Caco-2 (cell line): Measurements from ENCODE around the gene USO1. TPM values are rescaled to one million over a fixed set of nuclear protein-coding genes. Genes with fewer than 3 reads are reported as not detected.

ENCODE experiments used
- BruUV-seq: library from RNA; stranded (reverse); fragments of 400-500 nt; replicated peaks from 2 replicates; lab custom pipeline; 2021; lab: Mats Ljungman, UMichigan
- CTCF ChIA-PET: fragments of 300-600 bp; sonication (Branson Sonifier 250); formaldehyde crosslinking; loops from one replicate; lab custom pipeline; 2022; ENCODE audit warnings: antibody characterized with exemption; lab: Charles Lee
- POLR2A ChIA-PET: fragments of 300-600 bp; sonication (Branson Sonifier 250); formaldehyde crosslinking; loops from one replicate; lab custom pipeline; 2022; ENCODE audit warnings: antibody characterized with exemption; lab: Charles Lee
- DNase-seq, 2 experiments: peaks; one replicate each; pipeline versions ENCODE4 v3.0.0 to v3.0.0-alpha.2; 2020 to 2022
- H3K27me3 ChIP-seq: replicated peaks from 2 replicates; pipeline ENCODE4 v1.6.0; 2011; ENCODE audit warnings: low read length; ENCODE audit not compliant: control insufficient read depth, insufficient read depth
- H3K36me3 ChIP-seq: 2 replicates; pipeline ENCODE4 v1.5.1; 2011; ENCODE audit warnings: low read length; ENCODE audit not compliant: control insufficient read depth, insufficient read depth
- H3K4me1 ChIP-seq: fragments of 250-450 bp; sonication (Bioruptor Pico); 2 replicates; pipeline ENCODE4 v1.5.1; 2020; ENCODE audit warnings: mild to moderate bottlenecking
- H3K4me3 ChIP-seq: 2 replicates; pipeline ENCODE4 v1.5.1; 2011; ENCODE audit warnings: low read depth, mild to moderate bottlenecking, control low read depth, low read length
- H3K9me3 ChIP-seq: fragments of 250-450 bp; sonication (Bioruptor Pico); 2 replicates; pipeline ENCODE4 v1.5.1; 2020; ENCODE audit warnings: mild to moderate bottlenecking, moderate library complexity
- H3K27ac Mint-ChIP-seq: one replicate; pipeline ENCODE4 v1.8.0; 2022; ENCODE audit warnings: mixed read lengths; ENCODE audit not compliant: unreplicated experiment
- H3K27me3 Mint-ChIP-seq: one replicate; pipeline ENCODE4 v1.8.0; 2022; ENCODE audit warnings: mixed read lengths; ENCODE audit not compliant: insufficient read depth, unreplicated experiment
- H3K36me3 Mint-ChIP-seq: one replicate; pipeline ENCODE4 v1.8.0; 2022; ENCODE audit warnings: mild to moderate bottlenecking, mixed read lengths; ENCODE audit not compliant: insufficient read depth, unreplicated experiment
- H3K4me1 Mint-ChIP-seq: one replicate; pipeline ENCODE4 v1.8.0; 2022; ENCODE audit warnings: low read depth, mixed read lengths; ENCODE audit not compliant: unreplicated experiment
- H3K4me3 Mint-ChIP-seq: one replicate; pipeline ENCODE4 v1.8.0; 2022; ENCODE audit warnings: mild to moderate bottlenecking, moderate library complexity, mixed read lengths; ENCODE audit not compliant: unreplicated experiment
- H3K9me3 Mint-ChIP-seq: one replicate; pipeline ENCODE4 v1.8.0; 2022; ENCODE audit warnings: mixed read lengths; ENCODE audit not compliant: unreplicated experiment
- CTCF ChIP-seq, 2 experiments: fragments of 200-600 bp in 1 of 2; IDR thresholded peaks; 1 replicate in 1 of 2; 2 replicates in 1 of 2; pipeline versions ENCODE4 v1.5.1 to v1.8.0; 2011 to 2022; ENCODE audit warnings: antibody characterized with exemption in 1 of 2, control low read depth in 1 of 2, inconsistent platforms in 1 of 2, low read depth in 1 of 2, low read length in 1 of 2, mild to moderate bottlenecking in 1 of 2, moderate library complexity in 1 of 2; ENCODE audit not compliant: insufficient read depth in 1 of 2, severe bottlenecking in 1 of 2, unreplicated experiment in 1 of 2
- intact Hi-C: fragments of 100-400 bp; cut with micrococcal nuclease; formaldehyde crosslinking; loops from one replicate; pipeline ENCODE4 v1.10.0; 2022; ENCODE audit not compliant: unreplicated experiment
- total RNA-seq: library from RNA; stranded (reverse); gene quantifications from 2 replicates; pipeline ENCODE4 v1.2.3, GENCODE V29; 2022

Gene USO1
- total RNA-seq, 1 experiment from 2014 or later: 59.7 TPM

- CTCF ChIA-PET: no interaction called here
- H3K4me1 ChIP-seq: peaks cover 6% of the 10 kb centered on the region; the same call in 1 of the 2 replicates
- DNase-seq: no peak
- H3K27me3 ChIP-seq: no peaks in the 10 kb centered on the region
- Mint-ChIP-seq H3K4me1 (peaks cover 11% of the 10 kb centered on the region), H3K27ac (no peak overlapping the region), H3K27me3 (no peaks in the 10 kb centered on the region), H3K9me3 (no peaks in the 10 kb centered on the region), H3K4me3 (no peak overlapping the region), H3K36me3 (peaks cover 6% of the 10 kb centered on the region)
- no peak for TF ChIP-seq CTCF (IDR thresholded peaks at IDR 0.05; ENCODE audit: insufficient read depth in 1 of 2, low read depth in 1 of 2, low read length in 1 of 2, severe bottlenecking in 1 of 2, unreplicated experiment in 1 of 2)
- intact Hi-C loops: no loop called here
- no TSS peak for BruUV-seq
- no peaks in the 10 kb centered on the region for H3K9me3 ChIP-seq
- no peaks in the 10 kb centered on the region for H3K36me3 ChIP-seq
- no peak overlapping the region for H3K4me3 ChIP-seq
- POLR2A ChIA-PET: no interaction called here
Observed at GRCh38 chr4:75678473-75678872, 45.9 kb upstream of the USO1 start.

GRCh38 chr4:75678965-75679364 is 45.4 kb upstream of the USO1 start:
- Histone ChIP-seq H3K4me1 (peaks cover 4% of the 10 kb centered on the region; the same call in 1 of the 2 replicates), H3K36me3 (no peaks in the 10 kb centered on the region), H3K4me3 (no peak overlapping the region), H3K9me3 (no peaks in the 10 kb centered on the region), H3K27me3 (no peaks in the 10 kb centered on the region)
- ChIA-PET POLR2A (no interaction called here), CTCF (no interaction called here)
- H3K36me3 Mint-ChIP-seq: peaks cover 1% of the 10 kb centered on the region
- DNase-seq: no peak
- peaks cover 8% of the 10 kb centered on the region for H3K4me1 Mint-ChIP-seq
- no peak overlapping the region for H3K4me3 Mint-ChIP-seq
- no peak for TF ChIP-seq CTCF (IDR thresholded peaks at IDR 0.05; ENCODE audit: insufficient read depth in 1 of 2, low read depth in 1 of 2, low read length in 1 of 2, severe bottlenecking in 1 of 2, unreplicated experiment in 1 of 2)
- no peaks in the 10 kb centered on the region for H3K27me3 Mint-ChIP-seq
- no peaks in the 10 kb centered on the region for H3K9me3 Mint-ChIP-seq
- BruUV-seq: no TSS peak
- H3K27ac Mint-ChIP-seq: no peak overlapping the region
- intact Hi-C loops: no loop called here

- Mint-ChIP-seq H3K4me3 (no peak overlapping the region), H3K27me3 (no peaks in the 10 kb centered on the region), H3K4me1 (peaks cover 4% of the 10 kb centered on the region), H3K9me3 (no peaks in the 10 kb centered on the region), H3K27ac (no peak overlapping the region), H3K36me3 (no peaks in the 10 kb centered on the region)
- no peaks in the 10 kb centered on the region for H3K36me3 ChIP-seq
- intact Hi-C loops: no loop called here
- BruUV-seq: no TSS peak
- ChIA-PET POLR2A (no interaction called here), CTCF (no interaction called here)
- H3K4me1 ChIP-seq: no peaks in the 10 kb centered on the region
- no peak for TF ChIP-seq CTCF (IDR thresholded peaks at IDR 0.05; ENCODE audit: insufficient read depth in 1 of 2, low read depth in 1 of 2, low read length in 1 of 2, severe bottlenecking in 1 of 2, unreplicated experiment in 1 of 2)
- no peaks in the 10 kb centered on the region for H3K9me3 ChIP-seq
- no peaks in the 10 kb centered on the region for H3K27me3 ChIP-seq
- no peak overlapping the region for H3K4me3 ChIP-seq
- DNase-seq: no peak
Observed at GRCh38 chr4:75679876-75680575, 44.4 kb upstream of the USO1 start.
